ENCODE data around the gene RPF1. TPM values are rescaled to one million over a fixed set of nuclear protein-coding genes. Genes with fewer than 3 reads are reported as not detected.
"Not testable (repeated sequence)": the region's sequence is repeated elsewhere in the genome, so short reads cannot be mapped to it uniquely, and the experiment has no call there.

RPF1 gene
- total and polyA plus RNA-seq, 2 of the 4 experiments (the other 2 are of a cell fraction), result 28.4 to 30.3 TPM

GRCh38 chr1:84442747-84443646 is 36.1 kb upstream of the RPF1 start:
- intact Hi-C loops (cut with micrococcal nuclease), result loop anchor here (1.0 to 5.0 kb wide), 7 partner anchors 98 to 493 kb away; no protein-coding TSS in a partner anchor
- not testable (repeated sequence) for H2BK5ac ChIP-seq (ENCODE audit: low read depth, low read length, poor library complexity, severe bottlenecking); H4K5ac ChIP-seq (ENCODE audit: low read depth, low read length); DNase-seq; H3K79me1 ChIP-seq (ENCODE audit: low read depth in 1 of 2, low read length in 2 of 2); H3K4me1 ChIP-seq (ENCODE audit: control insufficient read depth, insufficient read depth, low read length); H3K36me3 ChIP-seq (ENCODE audit: control insufficient read depth, insufficient read depth, low read length); H2AFZ ChIP-seq (replicated peaks; ENCODE audit: low read length, poor library complexity); H3K4me3 ChIP-seq (ENCODE audit: insufficient read depth, low read depth, low read length); H2BK20ac ChIP-seq (ENCODE audit: low read depth, low read length); H3K27ac ChIP-seq (ENCODE audit: insufficient read depth, low read length); H4K20me1 ChIP-seq (ENCODE audit: insufficient read depth, low read length); H3K14ac ChIP-seq (replicated peaks; ENCODE audit: low read depth, low read length); H3K9me3 ChIP-seq (ENCODE audit: control insufficient read depth, insufficient read depth, low read length); H3K9me1 ChIP-seq (ENCODE audit: insufficient read depth, low read length); H3K23ac ChIP-seq (ENCODE audit: low read depth, low read length); H3K4me2 ChIP-seq (ENCODE audit: low read depth, low read length); H2AK9ac ChIP-seq (replicated peaks; ENCODE audit: low read depth, low read length, poor library complexity); BruUV-seq (replicated peaks); H2BK15ac ChIP-seq (ENCODE audit: low read depth, low read length); H3K18ac ChIP-seq (ENCODE audit: low read depth, low read length); H4K91ac ChIP-seq (ENCODE audit: insufficient read depth, low read depth, low read length); H3K4ac ChIP-seq (ENCODE audit: low read depth, low read length); H3K27me3 ChIP-seq (ENCODE audit: control insufficient read depth, insufficient read depth, low read length); H3K9ac ChIP-seq (ENCODE audit: low read depth, low read length); H3K56ac ChIP-seq (ENCODE audit: extremely low read depth, insufficient read depth, low read length)
- dilution Hi-C loops (cut with HindIII; ENCODE audit: low sequenced_read_pairs, unreplicated experiment), result loop anchor here (25.0 kb wide), 1 partner anchor 306 kb away; the partner anchor contains the start of gene PRKACB
- ChIA-PET POLR2A (ENCODE audit: unreplicated experiment) (interaction anchor here (0.5 kb wide), 1 partner anchor 239 kb away, joined by 3 read pairs; no protein-coding TSS in a partner anchor), CTCF (interaction anchor here (0.5 to 1.3 kb wide), 9 partner anchors 13 to 324 kb away, joined by 3 to 7 read pairs (median 4); partner anchors contain the start of gene PRKACB)
- H2AK5ac ChIP-seq (ENCODE audit: low read depth, low read length), result peak overlapping the region; percentile 26; the same call in 1 of the 2 replicates
- in situ Hi-C loops (cut with MboI; ENCODE audit: low sequenced_read_pairs), result loop anchor here (25.0 kb wide), 1 partner anchor 319 kb away; no protein-coding TSS in a partner anchor
- 0% methylated on average over 1 of the region's 7 CpGs; no CpG with 5 or more reads in 1 of the 2 experiments for WGBS, 2 experiments (ENCODE audit: extremely low coverage in 2 of 2, insufficient read length in 1 of 2)
- peak; percentile 21; the same call in 1 of the 2 replicates for ATAC-seq (ENCODE audit: low read depth)
- peak overlapping the region; percentile 23; the same call in 1 of the 2 replicates for H2BK120ac ChIP-seq (ENCODE audit: low read depth, low read length)
- 0 out of 4 replicates have a peak overlapping the region, but pooled peaks of 1 of the 2 experiments have one; percentile 33 for H4K8ac ChIP-seq (ENCODE audit: low read depth in 2 of 2, low read length in 2 of 2)

GRCh38 chr1:84448704-84449103 is 30.4 kb upstream of the RPF1 start:
- H2BK5ac ChIP-seq (ENCODE audit: low read depth, low read length, poor library complexity, severe bottlenecking); intact Hi-C loops (cut with micrococcal nuclease); H2BK15ac ChIP-seq (ENCODE audit: low read depth, low read length); H2BK120ac ChIP-seq (ENCODE audit: low read depth, low read length); DNase-seq; H3K27ac ChIP-seq (ENCODE audit: insufficient read depth, low read length); H3K27me3 ChIP-seq (ENCODE audit: control insufficient read depth, insufficient read depth, low read length); H3K9ac ChIP-seq (ENCODE audit: low read depth, low read length); H3K9me1 ChIP-seq (ENCODE audit: insufficient read depth, low read length); H4K91ac ChIP-seq (ENCODE audit: insufficient read depth, low read depth, low read length); H3K36me3 ChIP-seq (ENCODE audit: control insufficient read depth, insufficient read depth, low read length); H3K14ac ChIP-seq (replicated peaks; ENCODE audit: low read depth, low read length); ATAC-seq (ENCODE audit: low read depth); H3K4ac ChIP-seq (ENCODE audit: low read depth, low read length); H2AFZ ChIP-seq (replicated peaks; ENCODE audit: low read length, poor library complexity); H3K4me3 ChIP-seq (ENCODE audit: insufficient read depth, low read depth, low read length); H3K23ac ChIP-seq (ENCODE audit: low read depth, low read length); H3K9me3 ChIP-seq (ENCODE audit: control insufficient read depth, insufficient read depth, low read length); H4K8ac ChIP-seq (ENCODE audit: low read depth in 2 of 2, low read length in 2 of 2); H2AK9ac ChIP-seq (replicated peaks; ENCODE audit: low read depth, low read length, poor library complexity); H3K4me2 ChIP-seq (ENCODE audit: low read depth, low read length); H2BK20ac ChIP-seq (ENCODE audit: low read depth, low read length); H3K4me1 ChIP-seq (ENCODE audit: control insufficient read depth, insufficient read depth, low read length); BruUV-seq (replicated peaks); H3K56ac ChIP-seq (ENCODE audit: extremely low read depth, insufficient read depth, low read length); H4K5ac ChIP-seq (ENCODE audit: low read depth, low read length); H2AK5ac ChIP-seq (ENCODE audit: low read depth, low read length); POLR2A ChIA-PET (ENCODE audit: unreplicated experiment); H3K18ac ChIP-seq (ENCODE audit: low read depth, low read length); H3K79me1 ChIP-seq (ENCODE audit: low read depth in 1 of 2, low read length in 2 of 2); H4K20me1 ChIP-seq (ENCODE audit: insufficient read depth, low read length): not testable (repeated sequence)
- in situ Hi-C loops (cut with MboI; ENCODE audit: low sequenced_read_pairs) (loop anchor here (25.0 kb wide), 1 partner anchor 314 kb away; no protein-coding TSS in a partner anchor), dilution Hi-C loops (cut with HindIII; ENCODE audit: low sequenced_read_pairs, unreplicated experiment) (loop anchor here (25.0 kb wide), 1 partner anchor 311 kb away; the partner anchor contains the start of gene PRKACB)
- WGBS, 2 experiments (ENCODE audit: extremely low coverage in 2 of 2, insufficient read length in 1 of 2), result no CpG with 5 or more reads among the region's 3 CpGs
- CTCF ChIA-PET, result interaction anchor here (1.0 kb wide), 1 partner anchor 305 kb away, joined by 4 read pairs; no protein-coding TSS in a partner anchor

All from IMR-90 (cell line).